NCI-H524 treated with DMSO at 0.1 percent for 48 hours (cell line): ENCODE measurements around the gene DIP2B.
"Not testable (repeated sequence)": the region's sequence is repeated elsewhere in the genome, so short reads cannot be mapped to it uniquely, and the experiment has no call there.

Experiments
- DNase-seq: peaks from one replicate; lab custom pipeline; 2025; lab: John Stamatoyannopoulos, UW

DIP2B gene

DNA sequence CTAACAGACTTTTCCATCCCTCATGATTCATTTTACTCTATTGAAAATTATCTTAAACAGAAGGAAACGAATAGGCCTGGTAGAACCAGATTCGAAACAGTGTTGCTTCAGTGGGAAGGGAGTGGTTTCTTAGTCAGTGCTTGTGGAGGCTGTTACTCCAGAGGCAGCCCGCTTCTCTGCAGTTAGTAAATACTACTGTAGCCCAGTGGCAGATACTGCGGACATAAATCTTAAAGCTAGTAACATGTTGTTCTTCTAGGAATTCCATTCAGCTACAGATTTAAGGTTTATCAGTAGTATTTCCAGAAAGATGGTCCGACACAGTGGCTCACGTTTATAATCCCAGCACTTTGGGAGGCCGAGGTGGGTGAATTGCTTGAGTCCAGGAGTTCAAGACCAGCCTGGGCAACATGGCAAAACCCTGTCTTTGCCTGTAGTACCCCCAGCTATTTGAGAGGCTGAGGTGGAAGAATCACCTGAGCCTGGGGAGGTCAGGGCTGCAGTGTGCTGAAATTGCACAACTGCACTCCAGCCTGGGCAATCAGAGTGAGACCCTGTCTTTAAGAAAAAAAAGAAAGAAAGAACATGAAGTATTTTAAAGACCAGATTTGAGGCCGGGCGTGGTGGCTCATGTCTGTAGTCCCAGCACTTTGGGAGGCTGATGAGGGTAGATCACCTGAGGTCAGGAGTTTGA is 45.9 kb downstream of the DIP2B start:
- DNase-seq = no peak

DNA sequence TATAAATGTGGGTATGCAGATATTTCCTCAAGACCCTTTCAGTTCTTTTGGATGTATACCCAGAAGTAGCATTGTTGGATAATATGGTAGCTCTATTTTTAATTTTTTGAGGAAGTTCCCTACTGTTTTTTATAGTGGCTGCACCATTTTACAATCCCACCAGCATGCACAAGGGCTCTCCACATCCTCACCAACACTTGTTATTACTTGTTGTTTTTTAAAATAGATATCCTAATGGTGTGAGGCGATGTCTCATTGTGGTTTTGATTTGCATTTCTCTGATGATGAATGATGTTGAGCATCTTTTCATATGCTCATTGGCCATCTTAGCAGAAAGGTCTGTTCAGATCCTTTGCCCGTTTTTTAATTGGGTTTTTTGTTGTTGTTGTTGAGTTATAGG is 47.1 kb downstream of the DIP2B start:
- no peak for DNase-seq

DNA sequence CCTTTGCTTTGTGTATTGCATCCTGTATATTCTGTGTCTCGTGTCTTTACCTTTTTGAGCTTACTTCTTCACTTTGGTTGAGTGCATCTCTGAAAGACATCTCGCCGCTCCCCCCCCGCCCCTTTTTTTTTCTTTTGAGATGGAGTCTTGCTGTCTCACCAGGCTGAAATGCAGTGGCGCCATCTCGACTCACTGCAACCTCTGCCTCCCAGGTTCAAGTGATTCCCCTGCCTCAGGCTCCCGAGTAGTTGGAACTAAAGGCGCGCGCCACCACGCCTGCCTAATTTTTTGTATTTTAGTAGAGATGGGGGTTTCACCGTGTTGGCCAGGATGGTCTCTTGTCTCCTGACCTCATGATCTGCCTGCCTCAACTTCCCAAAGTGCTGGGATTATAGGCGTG is 49.9 kb downstream of the DIP2B start:
- DNase-seq = no peak

DNA sequence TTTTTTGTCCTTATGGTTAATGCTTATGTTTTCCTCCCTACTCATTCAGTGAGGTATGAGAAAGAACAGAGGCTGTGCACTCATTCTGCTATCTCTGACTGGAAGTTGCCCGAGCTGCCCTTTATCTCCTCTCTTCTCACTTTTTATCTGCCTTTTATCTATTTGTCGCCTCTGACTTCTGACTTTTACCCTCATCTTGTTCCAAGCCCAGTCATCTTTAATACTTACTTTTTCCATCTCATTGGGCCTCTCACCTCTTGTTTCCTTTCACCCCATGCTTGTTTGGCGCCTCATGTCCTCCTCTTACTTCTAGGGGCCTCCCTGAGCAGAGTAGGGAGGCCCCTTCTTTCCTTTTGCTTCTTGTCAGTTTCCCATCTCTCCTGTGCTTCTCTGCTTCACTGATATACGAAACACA is 50.7 kb downstream of the DIP2B start:
- DNase-seq = no peak

DNA sequence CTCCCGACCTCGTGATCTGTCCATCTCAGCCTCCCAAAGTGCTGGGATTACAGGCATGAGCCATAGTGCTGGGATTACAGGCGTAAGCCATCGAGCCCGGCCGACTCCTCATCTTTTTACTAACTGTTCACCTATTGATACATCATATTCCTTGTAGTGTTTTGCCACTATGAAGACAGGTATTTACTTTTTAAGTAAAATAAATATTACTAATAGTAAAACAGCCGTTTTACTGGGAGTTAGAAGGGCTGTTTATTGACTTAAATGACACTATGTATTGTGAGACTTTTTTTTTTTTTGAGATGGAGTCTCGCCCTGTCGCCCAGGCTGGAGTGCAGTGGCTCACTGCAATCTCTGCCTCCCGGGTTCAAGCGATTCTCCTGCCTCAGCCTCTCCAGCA is 51.5 kb downstream of the DIP2B start:
- DNase-seq = no peak

DNA sequence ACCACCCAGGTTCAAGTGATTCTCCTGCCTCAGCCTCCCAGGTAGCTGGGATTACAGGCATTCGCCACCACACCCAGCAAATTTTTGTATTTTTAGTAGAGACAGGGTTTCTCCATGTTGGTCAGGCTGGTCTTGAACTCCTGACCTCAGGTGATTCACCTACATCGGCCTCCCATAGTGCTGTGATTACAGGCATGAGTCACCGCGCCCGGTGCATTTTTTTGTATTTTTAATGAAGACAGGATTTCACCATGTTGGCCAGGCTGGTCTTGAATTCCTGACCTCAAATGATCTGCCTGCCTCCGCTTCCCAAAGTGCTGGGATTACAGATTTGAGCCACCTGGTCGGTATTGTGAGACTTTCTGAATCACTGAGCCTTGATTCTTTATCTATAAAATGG is 52.0 kb downstream of the DIP2B start:
- DNase-seq = not testable (repeated sequence)

DNA sequence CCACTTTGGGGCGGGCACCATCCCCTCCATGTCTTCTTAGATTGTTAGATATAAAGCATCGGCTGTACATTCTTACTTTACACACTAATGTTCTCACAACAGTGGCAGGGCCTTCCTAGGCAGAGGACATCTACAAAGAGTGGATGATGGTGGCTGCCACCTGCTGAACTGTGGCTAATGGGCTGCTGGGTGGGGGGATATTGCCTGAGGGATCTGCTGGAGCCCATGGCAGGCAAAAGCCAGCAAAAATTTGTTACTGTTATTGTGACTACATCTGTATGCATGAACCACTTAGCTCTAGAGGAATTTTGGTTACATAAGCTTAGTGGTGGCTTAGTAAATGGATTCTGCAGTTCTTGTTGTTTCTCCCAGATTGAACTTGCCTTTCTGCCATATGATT is 52.6 kb downstream of the DIP2B start:
- DNase-seq = no peak

DNA sequence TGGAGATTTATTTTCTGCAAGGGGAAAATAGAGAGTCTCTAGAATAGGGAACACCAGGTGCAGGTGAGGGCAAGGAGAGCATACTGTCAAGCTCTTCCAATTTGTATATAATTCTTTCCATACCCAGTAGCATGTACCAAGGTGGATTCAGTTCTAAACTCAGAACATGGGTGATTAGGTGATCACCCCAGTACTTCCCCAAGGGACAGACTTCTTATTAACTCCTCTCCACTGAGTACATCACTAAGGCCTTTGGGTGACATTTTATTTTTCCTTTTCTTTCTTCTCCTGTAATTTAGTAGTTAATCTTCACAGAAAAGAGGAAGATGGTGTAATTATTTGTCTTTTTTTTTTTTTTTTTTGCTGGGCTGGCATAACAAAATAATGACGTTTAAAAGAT is 54.2 kb downstream of the DIP2B start:
- DNase-seq = no peak

DNA sequence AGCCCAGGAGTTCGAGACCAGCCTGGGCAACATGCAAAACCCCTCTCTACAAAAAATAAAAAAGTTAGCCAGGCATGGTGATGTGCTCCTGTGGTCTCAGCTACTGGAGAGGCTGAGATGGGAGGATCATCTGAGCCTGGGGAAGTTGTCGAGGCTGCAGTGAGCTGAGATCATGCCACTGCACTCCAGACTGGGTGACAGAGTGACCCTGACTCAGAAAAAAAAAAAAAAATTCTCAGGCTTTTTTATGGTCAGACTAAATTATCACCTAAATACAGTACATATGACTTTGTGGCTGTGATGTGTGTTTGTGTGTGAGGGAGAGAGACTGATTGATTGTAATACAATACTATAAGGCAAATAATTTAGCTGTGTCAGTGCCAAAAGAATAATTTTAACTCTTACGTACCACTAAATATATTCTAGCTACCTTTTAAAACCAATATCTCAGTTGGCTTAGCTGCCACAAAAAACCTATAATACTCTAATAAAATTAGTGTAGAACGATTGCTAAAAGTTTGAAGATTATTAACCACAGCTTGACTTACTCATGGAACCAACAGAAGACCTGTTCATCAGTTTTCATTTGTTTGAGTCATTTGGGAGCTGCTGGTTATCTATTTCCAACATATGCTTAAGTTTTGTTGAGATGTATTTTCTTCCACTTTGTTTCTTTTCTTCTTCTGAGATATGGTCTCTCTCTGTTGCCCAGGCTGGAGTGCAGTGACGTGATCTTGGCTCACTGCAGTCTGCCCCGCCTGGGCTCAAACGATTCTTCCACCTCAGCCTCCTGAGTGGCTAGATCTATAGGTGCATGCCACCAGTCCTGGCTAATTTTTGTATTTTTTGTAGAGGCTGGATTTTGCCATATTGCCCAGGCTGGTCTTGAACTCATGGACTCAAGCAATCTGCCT is 58.0 kb downstream of the DIP2B start:
- DNase-seq = no peak

DNA sequence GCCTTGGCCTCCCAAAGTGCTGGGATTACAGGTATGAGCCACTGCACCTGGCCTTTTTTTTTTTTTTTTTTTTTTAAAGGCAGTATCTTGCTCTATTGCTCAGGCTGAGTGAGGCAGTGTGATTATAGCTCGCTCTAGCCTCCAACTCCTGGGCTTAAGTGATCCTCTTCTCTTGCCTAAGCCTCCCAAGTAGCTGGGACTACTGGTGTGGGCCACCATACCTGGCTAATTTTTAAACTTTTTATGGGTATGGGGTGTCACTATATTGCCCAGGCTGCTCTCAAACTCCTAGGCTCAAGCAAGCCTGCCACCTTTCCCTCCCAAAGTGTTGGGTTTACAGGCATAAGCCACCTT is 58.6 kb downstream of the DIP2B start:
- DNase-seq = no peak

DNA sequence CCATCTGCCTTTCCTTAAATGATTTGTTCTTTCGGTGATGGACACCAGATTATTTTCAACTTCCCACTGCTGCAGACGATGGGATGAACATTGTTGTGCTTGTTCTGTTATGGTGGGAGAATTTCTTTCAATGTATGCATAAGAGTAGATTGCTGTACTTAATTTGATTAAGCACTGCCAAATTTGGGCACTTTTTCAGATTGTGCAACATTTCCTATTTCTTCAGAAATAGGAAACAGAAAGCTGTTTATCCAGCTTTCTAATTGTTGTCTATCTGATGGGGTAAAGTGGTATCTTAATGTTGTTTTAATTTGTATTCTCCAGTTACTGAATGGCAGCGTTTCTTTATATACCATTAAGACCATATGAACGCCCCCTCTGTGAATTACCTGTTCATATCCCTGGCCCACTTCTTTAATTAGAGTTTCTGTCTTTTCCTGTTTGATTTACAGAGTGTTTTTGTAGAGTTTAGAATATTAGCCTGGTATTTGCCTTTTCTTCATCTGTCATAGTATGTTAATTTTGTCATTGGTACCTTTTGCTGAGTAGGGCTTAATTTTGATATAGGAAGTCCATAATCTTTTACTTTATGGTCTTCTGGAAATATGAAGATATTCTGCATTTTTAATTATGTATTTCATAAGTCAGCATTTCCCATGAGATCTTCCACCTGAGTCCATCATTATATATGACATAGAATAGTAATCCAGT is 59.6 kb downstream of the DIP2B start:
- no peak for DNase-seq

DNA sequence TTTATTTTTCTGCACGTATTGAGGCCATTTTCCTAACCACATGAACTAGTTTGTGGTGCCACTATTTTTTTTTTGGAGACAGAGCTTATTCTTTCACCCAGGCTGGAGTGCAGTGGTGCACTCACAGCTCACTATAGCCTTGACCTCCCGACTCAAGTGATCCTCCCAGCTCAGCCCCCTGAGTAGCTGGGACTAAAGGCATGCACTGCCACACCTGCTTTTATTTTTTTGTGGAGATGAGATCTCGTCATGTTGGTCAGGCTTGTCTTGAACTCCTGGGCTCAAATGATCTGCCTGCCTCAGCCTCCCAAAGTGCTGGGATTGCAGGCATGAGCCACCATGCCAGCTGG is 60.1 kb downstream of the DIP2B start:
- DNase-seq = no peak

DNA sequence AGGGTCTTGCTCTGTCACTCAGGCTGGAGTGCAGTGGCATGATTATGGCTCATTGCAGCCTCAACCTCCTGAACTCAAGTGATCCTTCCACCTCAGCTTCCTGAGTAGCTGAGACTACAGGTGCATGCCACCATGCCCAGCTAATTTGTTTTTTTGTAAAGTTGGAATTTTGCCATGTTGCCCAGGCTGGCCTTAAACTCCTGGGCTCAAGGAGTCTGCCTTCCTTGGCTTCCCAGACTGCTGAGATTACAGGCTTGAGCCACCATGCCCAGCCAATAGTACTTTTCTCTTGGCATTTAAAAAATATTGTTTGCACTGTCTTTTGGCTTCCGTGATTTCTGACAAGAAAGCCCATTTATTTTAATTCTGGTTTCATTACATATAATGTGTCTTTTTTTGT is 61.3 kb downstream of the DIP2B start:
- DNase-seq = no peak

DNA sequence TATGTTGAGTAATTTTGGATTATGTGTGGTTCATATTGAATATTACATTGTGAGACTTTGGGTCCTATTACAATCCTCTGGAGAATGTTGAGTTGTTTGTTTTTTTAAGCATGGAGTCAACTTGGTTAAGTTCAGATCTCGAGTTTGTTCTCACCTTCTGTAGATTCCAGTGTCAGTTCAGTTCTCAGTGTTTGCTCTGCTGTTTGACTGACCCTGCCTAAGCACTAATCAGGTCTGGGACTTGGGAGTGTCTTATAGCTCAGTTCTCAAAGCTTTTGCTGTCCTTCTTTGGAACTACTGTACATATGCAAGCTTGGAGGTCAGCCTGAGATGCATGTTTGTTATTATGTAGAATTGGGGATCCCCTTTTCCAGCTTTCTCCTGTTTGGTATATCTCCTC is 63.1 kb downstream of the DIP2B start:
- no peak for DNase-seq

DNA sequence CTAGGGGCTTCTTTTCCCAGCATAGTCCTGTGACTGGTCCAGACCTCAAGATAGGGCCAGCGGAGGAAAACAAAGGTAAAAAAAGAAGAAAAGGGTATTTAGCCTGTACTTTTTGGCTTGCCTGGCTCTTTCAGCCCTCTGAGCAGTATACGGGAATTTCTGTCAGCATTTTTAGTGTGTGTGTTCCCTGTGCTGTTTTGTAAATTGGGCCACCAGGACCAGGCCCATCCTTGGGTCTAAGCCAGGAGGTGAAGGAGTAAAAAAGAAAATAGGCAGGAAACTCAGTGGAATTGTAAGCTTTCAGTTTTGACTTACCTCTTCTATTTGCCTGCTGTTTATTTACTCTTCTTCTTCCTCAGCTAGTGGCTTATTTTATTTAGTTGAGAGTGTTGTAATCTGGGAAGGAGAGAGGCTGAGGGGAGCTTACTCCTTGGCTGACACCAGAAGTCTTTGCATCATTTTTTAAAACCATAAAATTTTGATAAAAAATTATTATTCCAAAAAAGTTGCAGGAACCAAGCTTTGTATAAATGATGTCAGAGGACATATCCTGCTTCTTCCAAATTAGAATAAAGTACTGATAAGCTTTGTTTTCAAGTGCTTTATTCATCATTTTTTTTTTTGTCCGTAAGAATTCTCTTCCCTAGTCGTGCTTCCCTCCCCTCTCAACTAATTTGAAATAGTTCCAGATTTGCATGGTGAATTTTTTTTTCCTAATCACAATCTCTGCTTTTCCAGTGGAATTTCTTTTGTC is 63.7 kb downstream of the DIP2B start:
- no peak for DNase-seq

DNA sequence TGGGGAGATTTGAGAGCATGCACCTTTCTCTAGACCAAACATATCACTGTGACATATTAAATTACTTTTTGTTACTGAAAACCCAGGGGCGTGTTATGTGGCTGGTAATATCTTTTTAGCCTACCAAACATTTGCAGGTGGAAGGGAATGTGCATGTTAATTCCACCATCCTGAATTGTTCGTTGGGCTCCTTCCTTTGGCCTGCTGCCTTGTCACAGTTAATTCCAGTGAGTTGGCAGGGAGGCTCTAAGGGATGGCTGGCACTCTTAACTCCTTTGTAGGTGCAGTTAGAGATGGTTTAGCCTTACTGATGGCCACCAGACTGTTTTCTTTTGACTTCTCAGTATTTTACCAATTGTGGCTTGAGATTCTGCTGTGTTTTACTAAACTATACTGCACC is 64.5 kb downstream of the DIP2B start:
- no peak for DNase-seq

DNA sequence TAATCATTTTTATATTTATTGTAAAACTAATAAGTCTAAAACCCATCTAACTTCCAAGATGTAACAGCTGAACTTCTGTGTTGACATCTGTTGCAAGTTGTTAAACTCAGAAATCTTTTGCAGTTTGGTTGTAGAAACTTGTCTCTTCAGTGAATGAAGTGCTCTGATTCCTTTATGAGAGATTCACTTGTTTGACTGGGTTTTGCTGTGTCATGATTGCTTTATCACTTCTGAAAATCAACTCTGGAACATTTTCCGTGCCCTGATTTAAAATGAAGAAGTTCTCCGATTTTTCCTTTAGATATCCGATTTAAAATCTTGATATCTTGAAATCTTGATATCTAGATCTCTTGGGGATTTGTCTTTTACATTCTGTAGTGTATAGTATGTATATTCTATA is 65.1 kb downstream of the DIP2B start:
- DNase-seq = no peak

DNA sequence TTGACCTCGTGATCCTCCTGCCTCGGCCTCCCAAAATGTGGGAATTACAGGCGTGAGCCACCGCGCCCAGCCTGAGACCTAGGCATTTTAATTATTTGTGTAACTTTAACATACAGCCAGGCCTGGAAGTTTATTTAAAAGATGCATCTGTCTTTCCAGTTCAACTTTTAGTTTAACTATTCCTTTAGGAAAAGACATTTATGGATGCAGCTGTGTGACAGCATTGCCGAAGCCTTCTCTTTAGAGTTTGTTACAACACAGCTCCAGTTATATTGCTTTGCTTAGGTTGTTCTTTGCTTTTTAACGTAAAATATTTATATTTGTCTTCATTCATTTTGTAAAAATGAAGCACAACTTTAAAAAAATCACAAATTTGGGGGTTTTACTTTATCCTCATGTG is 67.0 kb downstream of the DIP2B start:
- no peak for DNase-seq

DNA sequence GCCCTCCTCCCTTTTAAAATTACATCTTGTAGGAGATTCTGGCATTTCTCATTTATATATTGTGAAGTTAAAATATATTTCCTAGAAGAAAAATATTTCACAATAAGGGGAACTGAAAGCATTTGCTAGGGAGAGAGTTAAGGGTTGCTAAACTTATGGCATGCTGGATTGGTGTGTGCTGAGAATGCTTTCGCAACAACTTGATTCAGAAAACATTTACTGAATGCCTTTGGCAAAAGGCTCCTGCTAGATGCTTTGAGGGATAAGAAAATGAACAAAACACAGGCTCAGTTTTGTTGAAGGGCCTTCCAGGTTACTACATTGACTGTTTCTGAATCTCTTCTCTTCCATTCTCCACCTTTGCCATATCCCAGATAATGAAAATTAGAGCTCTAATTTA is 67.5 kb downstream of the DIP2B start:
- no peak for DNase-seq

DNA sequence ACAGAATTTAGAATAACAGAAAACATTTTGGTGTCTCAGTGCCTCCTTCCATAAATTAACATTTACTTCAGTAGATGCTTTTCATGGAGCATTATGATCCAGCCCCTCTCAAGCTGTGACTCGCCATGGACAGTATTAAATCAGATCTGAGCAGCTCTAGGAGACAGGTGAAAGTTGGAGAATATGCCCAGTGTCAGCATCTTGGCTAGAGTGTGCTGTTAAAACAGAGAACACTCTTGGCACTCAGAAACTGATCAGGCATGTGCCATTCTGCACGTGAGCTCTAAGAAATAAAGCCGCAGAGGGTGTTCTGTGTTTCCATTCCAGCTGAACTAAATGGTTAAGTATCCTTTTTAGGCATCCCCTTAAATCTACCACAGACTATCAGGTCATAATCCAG is 68.0 kb downstream of the DIP2B start:
- no peak for DNase-seq

DNA sequence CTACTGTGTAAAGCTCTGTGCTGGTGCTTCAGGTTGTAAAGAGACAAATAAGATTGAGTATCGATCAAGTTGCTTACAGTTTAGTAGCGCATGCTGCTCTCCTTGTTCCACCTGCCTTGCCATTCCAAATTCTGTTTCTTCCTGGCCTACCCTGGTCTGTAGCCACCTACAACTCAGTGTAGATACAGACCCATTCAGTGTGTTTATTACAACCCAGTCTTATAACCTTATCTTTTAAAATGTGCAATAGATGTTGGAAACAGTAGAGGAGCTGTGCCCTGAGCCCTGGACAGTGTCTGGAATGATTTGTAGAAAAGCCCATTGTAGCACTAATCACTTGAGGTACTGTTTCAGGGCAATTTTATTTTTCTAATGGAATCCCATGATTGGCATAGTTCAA is 68.5 kb downstream of the DIP2B start:
- DNase-seq = no peak

DNA sequence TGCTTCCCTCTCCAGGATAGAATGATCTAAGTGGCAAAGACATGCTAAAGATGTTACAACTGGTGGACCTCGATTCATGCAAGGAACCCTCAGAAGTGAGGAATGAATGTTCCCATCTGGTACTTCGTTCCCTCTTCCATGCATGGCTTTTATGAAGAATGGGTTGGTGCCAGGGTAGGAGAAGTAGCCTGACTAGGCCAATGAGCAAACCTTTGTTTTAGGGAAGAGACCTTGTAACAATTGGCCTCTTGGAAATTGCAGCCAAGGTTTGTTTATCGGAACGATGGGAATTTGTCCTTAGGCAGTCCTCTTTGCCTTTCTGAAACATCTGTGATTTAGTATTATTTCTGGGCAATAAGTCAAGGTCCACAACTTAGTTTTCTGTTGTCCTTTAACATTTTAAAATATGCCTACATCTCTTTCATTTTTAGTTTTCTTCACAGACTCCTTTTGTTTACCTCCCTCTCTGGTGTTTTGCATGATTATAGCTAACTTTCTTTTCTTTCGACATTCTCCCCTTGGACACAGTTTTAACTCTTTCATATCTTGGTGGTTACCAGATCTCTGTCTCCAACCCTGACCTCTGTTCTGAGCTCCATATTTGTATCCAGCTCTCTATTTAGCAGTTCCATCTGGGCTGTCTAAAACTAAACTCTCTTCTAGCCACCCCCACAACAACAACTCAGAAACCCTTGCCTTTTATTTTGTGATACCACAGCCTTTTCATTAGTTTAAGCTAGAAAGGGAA is 70.0 kb downstream of the DIP2B start:
- DNase-seq = no peak
